ENCODE results near the gene SLC8A1.

- TF ChIP-seq, protein P1, sequence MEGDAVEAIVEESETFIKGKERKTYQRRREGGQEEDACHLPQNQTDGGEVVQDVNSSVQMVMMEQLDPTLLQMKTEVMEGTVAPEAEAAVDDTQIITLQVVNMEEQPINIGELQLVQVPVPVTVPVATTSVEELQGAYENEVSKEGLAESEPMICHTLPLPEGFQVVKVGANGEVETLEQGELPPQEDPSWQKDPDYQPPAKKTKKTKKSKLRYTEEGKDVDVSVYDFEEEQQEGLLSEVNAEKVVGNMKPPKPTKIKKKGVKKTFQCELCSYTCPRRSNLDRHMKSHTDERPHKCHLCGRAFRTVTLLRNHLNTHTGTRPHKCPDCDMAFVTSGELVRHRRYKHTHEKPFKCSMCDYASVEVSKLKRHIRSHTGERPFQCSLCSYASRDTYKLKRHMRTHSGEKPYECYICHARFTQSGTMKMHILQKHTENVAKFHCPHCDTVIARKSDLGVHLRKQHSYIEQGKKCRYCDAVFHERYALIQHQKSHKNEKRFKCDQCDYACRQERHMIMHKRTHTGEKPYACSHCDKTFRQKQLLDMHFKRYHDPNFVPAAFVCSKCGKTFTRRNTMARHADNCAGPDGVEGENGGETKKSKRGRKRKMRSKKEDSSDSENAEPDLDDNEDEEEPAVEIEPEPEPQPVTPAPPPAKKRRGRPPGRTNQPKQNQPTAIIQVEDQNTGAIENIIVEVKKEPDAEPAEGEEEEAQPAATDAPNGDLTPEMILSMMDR (IDR thresholded peaks at IDR 0.05), result no peak
- TF ChIP-seq POLR2A (IDR thresholded peaks at IDR 0.05), result no peak
Measured at GRCh38 chr2:40480073-40480472, 28.2 kb upstream of the SLC8A1 start.
